B cell (primary cell): ENCODE data around the gene CLEC11A. TPM values are rescaled to one million over a fixed set of nuclear protein-coding genes. Genes with fewer than 3 reads are reported as not detected.

Experiments used
- ATAC-seq: fragments of 200-7000 bp; cut with Tn5 transposase; one replicate; pipeline ENCODE4 v1.10.0; 2021; ENCODE audit warnings: low read depth, mild to moderate bottlenecking, moderate number of reproducible peaks, moderate library complexity
- CTCF ChIA-PET: fragments of 350-600 bp; sonication (Branson Sonifier 250); formaldehyde crosslinking; loops from one replicate; lab custom pipeline; 2021; ENCODE audit warnings: antibody characterized with exemption, inconsistent platforms; lab: Charles Lee
- POLR2A ChIA-PET: fragments of 350-600 bp; sonication (Branson Sonifier 250); formaldehyde crosslinking; loops from one replicate; lab custom pipeline; 2021; ENCODE audit warnings: antibody characterized with exemption; lab: Charles Lee
- DNase-seq: peaks from one replicate; pipeline ENCODE4 v3.0.0; 2013
- H2AFZ ChIP-seq: 2 replicates; pipeline ENCODE4 v1.6.1; 2012; ENCODE audit warnings: mild to moderate bottlenecking, low read depth, low read length; ENCODE audit not compliant: insufficient read depth, poor library complexity, severe bottlenecking
- H3K27ac ChIP-seq, 2 donors: 1 replicate in 1 of 2; 2 replicates in 1 of 2; pipeline ENCODE4 v1.5.1; 2012 to 2013; ENCODE audit warnings: low read length in 2 of 2, mild to moderate bottlenecking in 2 of 2, moderate library complexity in 1 of 2
- H3K27me3 ChIP-seq, 4 experiments: fragments of 200-600 bp in 1 of 4; sonication (generic) in 1 of 4; replicated peaks in 1 of 4; 1 replicate in 2 of 4; 2 replicates in 2 of 4; pipeline versions ENCODE4 v1.6.1 to v1.7.0; 2013 to 2016; ENCODE audit warnings: low read length in 3 of 4, mild to moderate bottlenecking in 2 of 4, mixed read lengths in 1 of 4, moderate library complexity in 1 of 4; ENCODE audit not compliant: insufficient read depth in 4 of 4, control insufficient read depth in 3 of 4; ENCODE audit errors: control extremely low read depth in 1 of 4
- H3K36me3 ChIP-seq, 2 experiments: replicated peaks in 1 of 2; 1 replicate in 1 of 2; 2 replicates in 1 of 2; pipeline versions ENCODE4 v1.6.1 to v1.7.1; 2013; ENCODE audit warnings: low read length in 1 of 2; ENCODE audit not compliant: insufficient read depth in 2 of 2, control insufficient read depth in 1 of 2; ENCODE audit errors: control extremely low read depth in 1 of 2, extremely low read depth in 1 of 2
- H3K4me1 ChIP-seq, 2 donors: fragments of 200-600 bp in 1 of 2; sonication (generic) in 1 of 2; 1 replicate in 1 of 2; 2 replicates in 1 of 2; pipeline versions ENCODE4 v1.5.1 to v1.6.1; 2013 to 2017; ENCODE audit warnings: low read length in 2 of 2; ENCODE audit not compliant: control insufficient read depth in 2 of 2, insufficient read depth in 2 of 2
- H3K4me2 ChIP-seq: replicated peaks from 2 replicates; pipeline ENCODE3; 2012; ENCODE audit warnings: mild to moderate bottlenecking, low read depth, low read length; ENCODE audit not compliant: poor library complexity, severe bottlenecking
- H3K4me3 ChIP-seq, 5 experiments: fragments of 200-600 bp in 1 of 5; sonication (generic) in 1 of 5; 1 replicate in 3 of 5; 2 replicates in 2 of 5; pipeline versions ENCODE4 v1.5.1 to v1.7.0; 2011 to 2016; ENCODE audit warnings: low read length in 4 of 5, mild to moderate bottlenecking in 4 of 5, low read depth in 2 of 5, control low read depth in 1 of 5, moderate library complexity in 1 of 5; ENCODE audit not compliant: insufficient read depth in 1 of 5; ENCODE audit errors: control extremely low read depth in 1 of 5, extremely low read depth in 1 of 5
- H3K79me2 ChIP-seq: fragments of 200-600 bp; sonication (generic); one replicate; pipeline ENCODE4 v1.6.0; 2016; ENCODE audit warnings: low read length; ENCODE audit not compliant: control insufficient read depth, insufficient read depth
- H3K9ac ChIP-seq: fragments of 200-600 bp; sonication (generic); 2 replicates; pipeline ENCODE4 v1.6.1; 2017; ENCODE audit warnings: mild to moderate bottlenecking, low read length, moderate library complexity
- H3K9me3 ChIP-seq, 3 donors: one replicate each; pipeline versions ENCODE4 v1.6.1 to v1.7.1; 2013; ENCODE audit warnings: low read length in 2 of 3; ENCODE audit not compliant: control insufficient read depth in 2 of 3, insufficient read depth in 1 of 3; ENCODE audit errors: control extremely low read depth in 1 of 3
- H4K20me1 ChIP-seq: 2 replicates; pipeline ENCODE4 v1.6.0; 2012; ENCODE audit warnings: mild to moderate bottlenecking, low read length; ENCODE audit not compliant: insufficient read depth, control insufficient read depth, poor library complexity, severe bottlenecking
- H3K27ac Mint-ChIP-seq: one replicate; pipeline ENCODE4 v1.8.0; 2021; ENCODE audit warnings: mixed read lengths
- H3K27me3 Mint-ChIP-seq: one replicate; pipeline ENCODE4 v1.8.0; 2021; ENCODE audit warnings: mixed read lengths
- H3K4me1 Mint-ChIP-seq: one replicate; pipeline ENCODE4 v1.8.0; 2021; ENCODE audit warnings: mixed read lengths
- H3K4me3 Mint-ChIP-seq: one replicate; pipeline ENCODE4 v1.8.0; 2021; ENCODE audit warnings: mixed read lengths
- H3K9me3 Mint-ChIP-seq: one replicate; pipeline ENCODE4 v1.8.0; 2022; ENCODE audit warnings: mixed read lengths; ENCODE audit not compliant: insufficient read depth
- CTCF ChIP-seq: fragments of 200-600 bp; IDR thresholded peaks from one replicate; pipeline ENCODE4 v1.8.0; 2022; ENCODE audit warnings: antibody characterized with exemption, mild to moderate bottlenecking
- EZH2 ChIP-seq: IDR thresholded peaks from 2 replicates; pipeline ENCODE4 v1.6.1; 2012; ENCODE audit warnings: borderline replicate concordance, low read depth, mild to moderate bottlenecking, moderate library complexity, low read length; ENCODE audit not compliant: insufficient read depth, poor library complexity, severe bottlenecking
- WGBS: methylation state at CpG from one replicate; pipeline ENCODE4 v1.1.5; 2013; ENCODE audit warnings: missing lambda C conversion rate; ENCODE audit not compliant: insufficient coverage; 5-methylcytosine and 5-hydroxymethylcytosine counted together
- intact Hi-C: fragments of 100-400 bp; cut with micrococcal nuclease; formaldehyde crosslinking; loops from one replicate; pipeline ENCODE4 v1.10.0; 2022
- polyA plus RNA-seq: library from polyadenylated mRNA; depleted of rRNA; stranded (reverse); fragments of >200 nt; gene quantifications from 2 replicates; pipeline ENCODE4 v1.2.3, GENCODE V29; 2012
- total RNA-seq, 2 donors: library from RNA; stranded (reverse); fragments of 120-200 nt in 1 of 2; gene quantifications; 1 replicate in 1 of 2; 2 replicates in 1 of 2; pipeline versions ENCODE4 v1.2.3 to v1.2.4, GENCODE V29; 2013 to 2022

The CLEC11A gene
- total and polyA plus RNA-seq, 2 donors (not counting 1 experiment from before 2014, with no cell fraction given) = 0.52 to 1.6 TPM

GRCh38 chr19:50717026-50717723 is 6.0 kb upstream of the CLEC11A start:
- Histone ChIP-seq H3K9ac (no peak overlapping the region), H3K4me3 (no peak overlapping the region), H4K20me1 (no peaks in the 10 kb centered on the region), H3K4me1 (peaks cover 11 to 15% of the 10 kb centered on the region in 2 donors), H3K79me2 (no peaks in the 10 kb centered on the region), H3K27ac (no peak overlapping the region), H3K4me2 (no peak overlapping the region), H3K9me3 (peaks cover 0 to 4% (median 0%) of the 10 kb centered on the region in 3 donors), H3K36me3 (no peaks in the 10 kb centered on the region), H2AFZ (no peak overlapping the region), H3K27me3 (peaks cover 0 to 60% (median 9%) of the 10 kb centered on the region in 4 experiments)
- TF ChIP-seq EZH2 = no peak
- TF ChIP-seq CTCF = no peak
- Mint-ChIP-seq H3K27ac (no peak overlapping the region), H3K4me3 (peak overlapping the region; percentile 53), H3K4me1 (peaks cover 18% of the 10 kb centered on the region), H3K27me3 (peaks cover 62% of the 10 kb centered on the region), H3K9me3 (no peaks in the 10 kb centered on the region)
- ChIA-PET POLR2A (no interaction called here), CTCF (no interaction called here)
- peak; percentile 35 for ATAC-seq
- DNase-seq = no peak
- 53% methylated on average over 21 of the region's 23 CpGs for WGBS
- intact Hi-C loops = no loop called here

- 2% methylated on average over 7 of the region's 13 CpGs for WGBS
Observed at GRCh38 chr19:50717891-50718254, 5.3 kb upstream of the CLEC11A start.

More at GRCh38 chr19:50717891-50718254, 5.3 kb upstream of the CLEC11A start:
- H3K27ac Mint-ChIP-seq = no peak overlapping the region
- POLR2A ChIA-PET = no interaction called here
- peaks cover 11 to 15% of the 10 kb centered on the region in 2 donors for H3K4me1 ChIP-seq
- no peak overlapping the region for H3K4me3 ChIP-seq
- H3K4me3 Mint-ChIP-seq = peak overlapping the region; percentile 41
- no peaks in the 10 kb centered on the region for H4K20me1 ChIP-seq
- H3K27me3 ChIP-seq = peaks cover 0 to 67% (median 11%) of the 10 kb centered on the region in 4 experiments
- H2AFZ ChIP-seq = no peak overlapping the region
- no peak for DNase-seq
- CTCF ChIA-PET = no interaction called here
- H3K27me3 Mint-ChIP-seq = peaks cover 62% of the 10 kb centered on the region
- peaks cover 0 to 6% (median 0%) of the 10 kb centered on the region in 3 donors for H3K9me3 ChIP-seq
- TF ChIP-seq EZH2 (no peak), CTCF (no peak)
- no peaks in the 10 kb centered on the region for H3K36me3 ChIP-seq
- H3K79me2 ChIP-seq = no peaks in the 10 kb centered on the region
- H3K27ac ChIP-seq = no peak overlapping the region
- no peak for ATAC-seq
- H3K4me2 ChIP-seq = peak overlapping the region; percentile 73
- intact Hi-C loops = no loop called here
- H3K9me3 Mint-ChIP-seq = no peaks in the 10 kb centered on the region
- H3K9ac ChIP-seq = no peak overlapping the region
- H3K4me1 Mint-ChIP-seq = peaks cover 18% of the 10 kb centered on the region
